Transverse colon (tissue), 4 donors: ENCODE results near the gene LDHAL6B. TPM values are rescaled to one million over a fixed set of nuclear protein-coding genes. Genes with fewer than 3 reads are reported as not detected.

Experiments used
- DNase-seq: peaks from one replicate; pipeline ENCODE4 v3.0.0-alpha.2; 2019
- H3K27ac ChIP-seq, 4 donors: fragments of 200-600 bp; sonication (generic); 2 replicates each; pipeline ENCODE4 v1.5.1; 2016 to 2018; ENCODE audit warnings: inconsistent platforms in 4 of 4
- H3K27me3 ChIP-seq: fragments of 200-600 bp; sonication (generic); 2 replicates; pipeline ENCODE4 v1.5.1; 2017; ENCODE audit warnings: inconsistent platforms
- H3K36me3 ChIP-seq, 4 donors: fragments of 200-600 bp; sonication (generic); 2 replicates each; pipeline ENCODE4 v1.5.1; 2017 to 2019; ENCODE audit warnings: inconsistent platforms in 4 of 4
- H3K4me1 ChIP-seq, 4 donors: fragments of 200-600 bp; sonication (generic); 2 replicates each; pipeline ENCODE4 v1.5.1; 2017 to 2020; ENCODE audit warnings: inconsistent platforms in 4 of 4
- H3K4me3 ChIP-seq, 4 donors: fragments of 200-600 bp; sonication (generic); 1 replicate in 1 of 4; 2 replicates in 3 of 4; pipeline versions ENCODE4 v1.5.1 to v1.6.1; 2017 to 2019; ENCODE audit warnings: inconsistent platforms in 4 of 4
- H3K9me3 ChIP-seq, 2 donors: fragments of 200-600 bp; sonication (generic); 2 replicates each; pipeline ENCODE4 v1.5.1; 2017 to 2019; ENCODE audit warnings: inconsistent platforms in 2 of 2
- CTCF ChIP-seq, 5 experiments: fragments of 200-600 bp in 3 of 5; fragments of 450-650 bp in 2 of 5; sonication (generic) in 3 of 5; IDR thresholded peaks; 1 replicate in 2 of 5; 2 replicates in 3 of 5; pipeline ENCODE4 v1.5.1; 2016 to 2017; ENCODE audit warnings: antibody characterized with exemption in 5 of 5, inconsistent platforms in 3 of 5, mild to moderate bottlenecking in 2 of 5, moderate library complexity in 1 of 5
- EP300 ChIP-seq: sonication (generic); formaldehyde crosslinking; IDR thresholded peaks from one replicate; pipeline ENCODE4 v1.6.1; 2017; ENCODE audit warnings: antibody characterized with exemption, low read depth
- POLR2A ChIP-seq: fragments of 450-650 bp; IDR thresholded peaks from one replicate; pipeline ENCODE4 v1.6.1; 2016; ENCODE audit warnings: antibody characterized with exemption, mild to moderate bottlenecking, moderate library complexity
- POLR2AphosphoS5 ChIP-seq, 3 donors: sonication (generic); formaldehyde crosslinking; IDR thresholded peaks; one replicate each; pipeline ENCODE4 v1.6.1; 2016; ENCODE audit warnings: antibody characterized with exemption in 3 of 3
- WGBS, 2 donors: methylation state at CpG; one replicate each; pipeline ENCODE4 v1.1.5; 2018; ENCODE audit warnings: low coverage in 1 of 2; 5-methylcytosine and 5-hydroxymethylcytosine counted together
- in situ Hi-C, 4 donors: fragments of 200-750 bp; cut with MboI; loops; one replicate each; pipeline versions ENCODE4 v1.15.0 to v1.15.1; 2017; ENCODE audit warnings: low sequenced_read_pairs in 3 of 4, low pct_ligation_motif_present in 1 of 4, low pct_unique_long_range_greater_than_20kb in 1 of 4
- intact Hi-C: fragments of 100-400 bp; cut with DNase I; formaldehyde crosslinking; loops from one replicate; pipeline ENCODE4 v1.15.1; 2023; ENCODE audit warnings: low total_unique reads
- total RNA-seq, 4 donors: library from RNA; depleted of rRNA; stranded (reverse); fragments of >200 nt; gene quantifications; one replicate each; pipeline ENCODE4 v1.1.0, GENCODE V29; 2016

The LDHAL6B gene
- total RNA-seq, 4 donors from 2014 or later, result not detected

GRCh38 chr15:59236394-59236793 is 29.8 kb downstream of the LDHAL6B start:
- in situ Hi-C loops (no loop called here), intact Hi-C loops (no loop called here)
- no peak overlapping the region for H3K27ac ChIP-seq
- no peak for DNase-seq
- no peaks in the 10 kb centered on the region for H3K27me3 ChIP-seq
- H3K36me3 ChIP-seq, result no peaks in the 10 kb centered on the region
- peaks cover 0 to 24% (median 6%) of the 10 kb centered on the region in 4 donors for H3K4me1 ChIP-seq
- H3K9me3 ChIP-seq, result no peaks in the 10 kb centered on the region
- TF ChIP-seq EP300 (no peak), CTCF (IDR thresholded peaks at IDR 0.05) (no peak), POLR2A (no peak), POLR2AphosphoS5 (IDR thresholded peaks at IDR 0.05) (no peak)
- WGBS, 2 donors, result 71 to 89% methylated on average over 1 of the region's 1 CpG
- no peak overlapping the region for H3K4me3 ChIP-seq

- H3K27ac ChIP-seq, result no peak overlapping the region
- intact Hi-C loops, result no loop called here
- no peaks in the 10 kb centered on the region for H3K9me3 ChIP-seq
- peaks cover 0 to 2% (median 0%) of the 10 kb centered on the region in 4 donors for H3K36me3 ChIP-seq
- peaks cover 0 to 24% (median 6%) of the 10 kb centered on the region in 4 donors for H3K4me1 ChIP-seq
- no peaks in the 10 kb centered on the region for H3K27me3 ChIP-seq
- no peak overlapping the region for H3K4me3 ChIP-seq
- TF ChIP-seq POLR2A, result no peak
- no peak for TF ChIP-seq POLR2AphosphoS5 (IDR thresholded peaks at IDR 0.05)
- TF ChIP-seq CTCF (IDR thresholded peaks at IDR 0.05), result no peak
- TF ChIP-seq EP300, result no peak
- no peak for DNase-seq
- 80 to 84% methylated on average over 8 of the region's 8 CpGs for WGBS, 2 donors
- in situ Hi-C loops, result no loop called here
These were observed 30.6 kb downstream of the LDHAL6B start for GRCh38 chr15:59237119-59237855.

- H3K27me3 ChIP-seq, result no peaks in the 10 kb centered on the region
- 83 to 85% methylated on average over 2 to 5 of the region's 5 CpGs for WGBS, 2 donors
- intact Hi-C loops, result no loop called here
- no peak overlapping the region for H3K27ac ChIP-seq
- in situ Hi-C loops, result no loop called here
- no peak overlapping the region for H3K4me3 ChIP-seq
- TF ChIP-seq EP300, result no peak
- no peak for TF ChIP-seq CTCF (IDR thresholded peaks at IDR 0.05)
- no peak for TF ChIP-seq POLR2A
- TF ChIP-seq POLR2AphosphoS5 (IDR thresholded peaks at IDR 0.05), result no peak
- H3K9me3 ChIP-seq, result no peaks in the 10 kb centered on the region
- no peak for DNase-seq
- peaks cover 0 to 4% (median 0%) of the 10 kb centered on the region in 4 donors for H3K36me3 ChIP-seq
- peaks cover 0 to 20% (median 6%) of the 10 kb centered on the region in 4 donors for H3K4me1 ChIP-seq
These were observed 31.3 kb downstream of the LDHAL6B start for GRCh38 chr15:59237924-59238331.

- in situ Hi-C loops, result loop anchor here in 3 of 4 donors (10.0 kb wide), 1 partner anchor 255 kb away; no protein-coding TSS in a partner anchor
- DNase-seq, result no peak
- intact Hi-C loops, result no loop called here
- H3K4me3 ChIP-seq, result no peak overlapping the region
- H3K27me3 ChIP-seq, result no peaks in the 10 kb centered on the region
- H3K36me3 ChIP-seq, result peaks cover 0 to 4% (median 0%) of the 10 kb centered on the region in 4 donors
- H3K4me1 ChIP-seq, result peaks cover 0 to 20% (median 6%) of the 10 kb centered on the region in 4 donors
- 62 to 73% methylated on average over 5 of the region's 5 CpGs for WGBS, 2 donors
- TF ChIP-seq POLR2A, result no peak
- TF ChIP-seq POLR2AphosphoS5 (IDR thresholded peaks at IDR 0.05), result no peak
- no peak for TF ChIP-seq CTCF (IDR thresholded peaks at IDR 0.05)
- TF ChIP-seq EP300, result no peak
- no peak overlapping the region for H3K27ac ChIP-seq
- no peaks in the 10 kb centered on the region for H3K9me3 ChIP-seq
These were observed 33.4 kb downstream of the LDHAL6B start for GRCh38 chr15:59240036-59240435.
